H1 (cell line): ENCODE data around the gene TMEM260.

Experiments used
- CREB1 ChIP-seq: IDR thresholded peaks from 2 replicates; pipeline ENCODE4 v1.6.1; 2012; ENCODE audit warnings: inconsistent platforms
- CTCF ChIP-seq, 3 experiments: IDR thresholded peaks; 1 replicate in 2 of 3; 2 replicates in 1 of 3; pipeline versions ENCODE4 v1.5.1 to v1.6.1; 2011; ENCODE audit warnings: low read length in 3 of 3, mild to moderate bottlenecking in 3 of 3, inconsistent platforms in 2 of 3, low read depth in 1 of 3, moderate library complexity in 1 of 3; ENCODE audit not compliant: insufficient read depth in 1 of 3; ENCODE audit errors: control extremely low read depth in 1 of 3
- HDAC6 ChIP-seq: IDR thresholded peaks from one replicate; pipeline ENCODE4 v1.7.1; 2012; ENCODE audit warnings: low read depth, mild to moderate bottlenecking, inconsistent platforms, low read length, moderate library complexity
- POLR2A ChIP-seq, 2 experiments: IDR thresholded peaks; 1 replicate in 1 of 2; 2 replicates in 1 of 2; pipeline ENCODE4 v1.6.1; 2011; ENCODE audit warnings: low read depth in 2 of 2, low read length in 2 of 2, mild to moderate bottlenecking in 2 of 2; ENCODE audit errors: control extremely low read depth in 1 of 2
- TAF1 ChIP-seq: IDR thresholded peaks from 2 replicates; pipeline ENCODE4 v1.6.1; 2011; ENCODE audit warnings: mild to moderate bottlenecking, low read depth, low read length

GRCh38 chr14:56543436-56543835 lies 36.2 kb upstream of the TMEM260 start:
- TF ChIP-seq POLR2A (IDR thresholded peaks at IDR 0.05; ENCODE audit: control extremely low read depth in 1 of 2, low read depth in 2 of 2, low read length in 2 of 2) (no peak), CREB1 (no peak), TAF1 (no peak), HDAC6 (no peak), CTCF (IDR thresholded peaks at IDR 0.05; ENCODE audit: control extremely low read depth in 1 of 3, insufficient read depth in 1 of 3, low read depth in 1 of 3, low read length in 3 of 3) (no peak)
